Muscle layer of colon (tissue), 2 donors: Measurements from ENCODE around the gene CRTC3.
"Not testable (repeated sequence)": the region's sequence is repeated elsewhere in the genome, so short reads cannot be mapped to it uniquely, and the experiment has no call there.

Experiments
- H3K27ac ChIP-seq: one replicate; pipeline ENCODE4 v1.7.0; 2013; ENCODE audit warnings: low read depth, mild to moderate bottlenecking, low read length, moderate library complexity
- H3K27me3 ChIP-seq, 2 donors: one replicate each; pipeline ENCODE4 v1.7.0; 2013; ENCODE audit warnings: low read length in 2 of 2, mild to moderate bottlenecking in 2 of 2; ENCODE audit not compliant: insufficient read depth in 2 of 2, control insufficient read depth in 1 of 2
- H3K36me3 ChIP-seq: one replicate; pipeline ENCODE4 v1.7.0; 2013; ENCODE audit warnings: mild to moderate bottlenecking, low read length; ENCODE audit not compliant: insufficient read depth
- H3K4me1 ChIP-seq: one replicate; pipeline ENCODE4 v1.7.0; 2013; ENCODE audit warnings: mild to moderate bottlenecking, low read length; ENCODE audit not compliant: insufficient read depth
- H3K4me3 ChIP-seq, 2 donors: one replicate each; pipeline ENCODE4 v1.7.0; 2013; ENCODE audit warnings: low read length in 2 of 2, low read depth in 1 of 2, mild to moderate bottlenecking in 1 of 2, moderate library complexity in 1 of 2
- H3K9ac ChIP-seq: one replicate; pipeline ENCODE4 v1.7.0; 2013; ENCODE audit warnings: low read length
- H3K9me3 ChIP-seq: one replicate; pipeline ENCODE4 v1.7.0; 2013; ENCODE audit warnings: mild to moderate bottlenecking, low read length
- donor health status: abdominal sarcoma.
- donor health status: Adenocarcinoma of cecum.

CRTC3 gene

GRCh38 chr15:90497376-90497775, 32.3 kb upstream of the CRTC3 start:
- Histone ChIP-seq H3K27me3 (no peaks in the 10 kb centered on the region), H3K4me3 (no peak overlapping the region), H3K4me1 (no peaks in the 10 kb centered on the region), H3K9me3 (no peaks in the 10 kb centered on the region), H3K9ac (no peak overlapping the region), H3K36me3 (peaks cover 59% of the 10 kb centered on the region), H3K27ac (no peak overlapping the region)

DNA sequence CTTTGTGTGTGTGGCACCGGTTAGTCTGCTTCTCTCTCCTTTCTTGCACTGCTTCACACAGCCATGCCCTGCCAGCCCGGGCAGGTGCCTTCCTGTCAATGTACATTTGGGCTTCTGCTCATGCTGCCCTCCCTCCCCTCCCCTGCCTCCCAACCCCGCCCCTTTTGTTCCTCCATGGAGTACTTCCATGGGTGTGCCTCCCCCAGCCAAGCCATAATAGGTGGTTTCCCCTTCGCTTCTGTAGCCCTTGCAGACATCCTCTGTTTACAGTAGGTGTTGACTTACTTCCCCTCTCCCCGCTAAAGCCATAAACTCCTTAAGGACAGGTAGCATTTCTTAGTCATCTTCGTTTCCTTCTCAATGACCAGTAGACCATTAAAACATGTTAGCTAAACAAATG, 31.8 kb upstream of the CRTC3 start:
- no peaks in the 10 kb centered on the region for H3K27me3 ChIP-seq
- no peak overlapping the region for H3K27ac ChIP-seq
- no peak overlapping the region for H3K4me3 ChIP-seq
- peaks cover 54% of the 10 kb centered on the region for H3K36me3 ChIP-seq
- no peak overlapping the region for H3K9ac ChIP-seq
- no peaks in the 10 kb centered on the region for H3K9me3 ChIP-seq
- H3K4me1 ChIP-seq = no peaks in the 10 kb centered on the region

DNA sequence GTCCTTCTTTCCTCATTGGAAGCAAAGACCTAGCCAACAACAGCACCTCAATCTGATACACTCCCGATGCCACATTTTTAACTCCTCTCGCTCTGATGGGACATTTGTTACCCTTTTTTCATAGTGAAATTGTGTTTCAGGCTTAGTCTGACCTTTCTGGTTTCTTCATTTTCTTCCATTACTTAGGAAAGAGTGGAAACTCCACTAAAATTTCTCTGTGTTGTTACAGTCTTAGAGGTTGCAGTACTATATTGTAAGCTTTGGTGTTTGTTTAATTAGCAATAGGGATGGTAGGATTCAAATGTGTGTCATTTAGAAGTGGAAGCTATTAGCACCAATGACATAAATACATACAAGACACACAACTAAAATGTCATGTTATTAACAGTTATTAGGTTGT, 29.6 kb upstream of the CRTC3 start:
- Histone ChIP-seq H3K36me3 (peaks cover 46% of the 10 kb centered on the region), H3K9ac (no peak overlapping the region), H3K27ac (no peak overlapping the region), H3K27me3 (no peaks in the 10 kb centered on the region), H3K4me3 (no peak overlapping the region), H3K9me3 (no peaks in the 10 kb centered on the region), H3K4me1 (no peaks in the 10 kb centered on the region)

GRCh38 chr15:90501898-90502297, 27.8 kb upstream of the CRTC3 start:
- Histone ChIP-seq H3K4me1 (no peaks in the 10 kb centered on the region), H3K27me3 (no peaks in the 10 kb centered on the region), H3K4me3 (no peak overlapping the region), H3K9me3 (no peaks in the 10 kb centered on the region), H3K9ac (no peak overlapping the region), H3K27ac (no peak overlapping the region), H3K36me3 (peaks cover 41% of the 10 kb centered on the region)

- not testable (repeated sequence) for H3K4me1 ChIP-seq, H3K27me3 ChIP-seq, H3K9me3 ChIP-seq, H3K9ac ChIP-seq, H3K4me3 ChIP-seq, H3K36me3 ChIP-seq, H3K27ac ChIP-seq
Observed at GRCh38 chr15:90510781-90511180, 18.9 kb upstream of the CRTC3 start.

DNA sequence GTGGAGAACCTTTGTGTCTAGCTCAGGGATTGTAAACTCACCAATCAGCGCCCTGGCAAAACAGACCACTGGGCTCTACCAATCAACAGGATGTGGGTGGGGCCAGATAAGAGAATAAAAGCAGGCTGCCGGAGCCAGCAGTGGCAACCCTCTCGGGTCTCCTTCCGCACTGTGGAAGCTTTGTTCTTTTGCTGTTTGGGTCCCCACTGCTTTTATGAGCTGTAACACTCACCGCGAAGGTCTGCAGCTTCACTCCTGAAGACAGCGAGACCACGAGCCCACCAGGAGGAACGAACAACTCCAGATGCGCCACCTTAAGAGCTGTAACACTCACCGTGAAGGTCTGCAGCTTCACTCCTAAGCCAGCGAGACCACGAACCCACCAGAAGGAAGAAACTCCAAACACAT, 18.5 kb upstream of the CRTC3 start:
- not testable (repeated sequence) for H3K27me3 ChIP-seq, H3K4me1 ChIP-seq, H3K9ac ChIP-seq, H3K36me3 ChIP-seq, H3K27ac ChIP-seq, H3K4me3 ChIP-seq, H3K9me3 ChIP-seq

- no peak overlapping the region for H3K9ac ChIP-seq
- no peaks in the 10 kb centered on the region for H3K4me1 ChIP-seq
- no peak overlapping the region for H3K4me3 ChIP-seq
- H3K27ac ChIP-seq = no peak overlapping the region
- H3K9me3 ChIP-seq = no peaks in the 10 kb centered on the region
- no peaks in the 10 kb centered on the region for H3K36me3 ChIP-seq
- no peaks in the 10 kb centered on the region for H3K27me3 ChIP-seq
Observed at GRCh38 chr15:90512276-90512675, 17.4 kb upstream of the CRTC3 start.

DNA sequence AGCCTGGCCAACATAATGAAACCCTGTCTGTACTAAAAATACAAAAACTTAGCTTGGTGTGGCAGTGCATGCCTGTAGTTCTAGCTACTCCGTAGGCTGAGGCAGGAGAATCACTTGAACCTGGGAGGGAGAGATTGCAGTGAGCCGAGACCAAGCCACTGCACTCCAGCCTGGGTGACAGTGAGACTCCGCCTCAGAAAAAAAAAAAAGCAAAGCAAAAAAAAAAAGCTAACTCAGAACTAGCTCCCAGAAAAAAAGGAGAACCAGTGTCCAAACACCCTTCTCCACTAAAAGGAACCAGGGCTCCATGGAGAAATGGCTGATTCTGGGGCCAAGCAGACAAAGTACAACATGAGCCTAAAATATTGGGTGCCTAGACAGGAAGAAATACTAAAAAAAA, 16.7 kb upstream of the CRTC3 start:
- Histone ChIP-seq H3K9me3 (no peaks in the 10 kb centered on the region), H3K27me3 (no peaks in the 10 kb centered on the region), H3K4me1 (no peaks in the 10 kb centered on the region), H3K36me3 (no peaks in the 10 kb centered on the region), H3K9ac (no peak overlapping the region), H3K27ac (no peak overlapping the region), H3K4me3 (no peak overlapping the region)

DNA sequence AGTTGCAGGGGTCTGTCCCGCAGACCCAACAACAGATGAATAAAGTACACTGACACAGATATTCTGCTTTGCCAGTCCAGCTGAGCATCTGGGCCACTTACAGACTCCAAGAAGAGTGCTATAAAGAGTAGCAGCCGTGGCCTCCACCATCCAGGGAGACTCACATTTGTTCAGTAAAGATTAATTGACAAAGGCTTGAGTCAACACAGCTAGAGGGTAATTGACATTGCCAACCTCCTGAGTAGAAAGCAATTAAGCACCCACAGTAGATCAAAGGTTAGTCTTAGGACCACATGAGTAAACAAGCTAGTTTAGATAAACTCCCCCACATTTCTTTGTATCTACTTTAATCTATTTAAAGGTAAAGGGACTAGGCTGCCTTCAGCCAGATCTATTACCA, 16.3 kb upstream of the CRTC3 start:
- Histone ChIP-seq H3K4me3 (no peak overlapping the region), H3K36me3 (no peaks in the 10 kb centered on the region), H3K4me1 (no peaks in the 10 kb centered on the region), H3K27me3 (no peaks in the 10 kb centered on the region), H3K9ac (no peak overlapping the region), H3K27ac (no peak overlapping the region), H3K9me3 (no peaks in the 10 kb centered on the region)

DNA sequence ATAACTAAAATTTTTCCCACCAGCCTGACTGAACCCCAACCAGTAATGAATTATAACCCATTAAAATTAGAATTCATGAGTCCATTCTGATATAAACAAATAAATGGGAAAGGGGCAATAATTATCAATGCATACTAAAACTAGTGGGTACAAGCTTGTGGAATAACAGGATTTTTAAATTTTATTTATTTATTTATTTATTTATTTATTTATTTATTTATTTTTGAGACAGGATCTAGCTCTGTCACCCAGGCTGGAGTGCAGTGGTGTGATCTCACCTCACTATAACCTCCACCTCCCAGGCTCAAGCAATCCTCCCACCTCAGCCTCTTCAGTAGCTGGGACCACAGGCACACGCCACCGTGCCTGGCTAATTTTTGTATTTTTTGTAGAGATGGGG, 15.8 kb upstream of the CRTC3 start:
- H3K9ac ChIP-seq, H3K9me3 ChIP-seq, H3K27me3 ChIP-seq, H3K36me3 ChIP-seq, H3K27ac ChIP-seq, H3K4me3 ChIP-seq, H3K4me1 ChIP-seq: not testable (repeated sequence)

DNA sequence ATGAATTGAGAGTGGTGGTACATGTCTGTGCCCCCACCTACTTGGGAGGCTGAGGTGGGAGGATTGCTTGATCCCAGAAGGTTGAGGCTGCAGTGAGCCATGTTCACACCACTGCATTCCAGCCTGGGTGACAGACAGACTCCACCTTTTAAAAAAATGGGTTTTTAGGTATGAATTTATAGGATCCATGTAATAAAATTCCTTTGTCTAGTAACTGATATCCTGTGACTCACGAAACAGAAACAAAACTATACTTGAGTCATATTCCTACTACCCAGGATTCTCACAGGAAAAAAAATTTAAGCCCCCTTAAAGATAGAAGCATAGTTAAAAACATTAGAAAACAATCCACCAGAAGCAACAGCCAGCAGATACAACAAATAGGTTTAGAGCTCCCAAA, 10.0 kb upstream of the CRTC3 start:
- H3K27me3 ChIP-seq = no peaks in the 10 kb centered on the region
- H3K4me3 ChIP-seq = no peak overlapping the region
- no peak overlapping the region for H3K9ac ChIP-seq
- no peaks in the 10 kb centered on the region for H3K4me1 ChIP-seq
- no peak overlapping the region for H3K27ac ChIP-seq
- H3K36me3 ChIP-seq = no peaks in the 10 kb centered on the region
- no peaks in the 10 kb centered on the region for H3K9me3 ChIP-seq

GRCh38 chr15:90520365-90520764, 9.4 kb upstream of the CRTC3 start:
- Histone ChIP-seq H3K27me3 (no peaks in the 10 kb centered on the region), H3K36me3 (no peaks in the 10 kb centered on the region), H3K4me3 (no peak overlapping the region), H3K9me3 (no peaks in the 10 kb centered on the region), H3K27ac (no peak overlapping the region), H3K9ac (no peak overlapping the region), H3K4me1 (no peaks in the 10 kb centered on the region)
